Colonic mucosa (tissue), 4 donors: ENCODE results near the gene MS4A6E. TPM values are rescaled to one million over a fixed set of nuclear protein-coding genes. Genes with fewer than 3 reads are reported as not detected.
"Not testable (repeated sequence)": the region's sequence is repeated elsewhere in the genome, so short reads cannot be mapped to it uniquely, and the experiment has no call there.

Experiments
- DNase-seq: peaks from one replicate; pipeline ENCODE4 v3.0.0-alpha.2; 2020
- H3K27ac ChIP-seq: fragments of 200-600 bp; one replicate; pipeline ENCODE4 v1.8.0; 2021
- H3K27me3 ChIP-seq: fragments of 200-600 bp; one replicate; pipeline ENCODE4 v1.8.0; 2021
- H3K36me3 ChIP-seq: fragments of 200-600 bp; one replicate; pipeline ENCODE4 v1.8.0; 2021
- H3K4me1 ChIP-seq: fragments of 200-600 bp; one replicate; pipeline ENCODE4 v1.8.0; 2021; ENCODE audit warnings: mild to moderate bottlenecking
- H3K4me3 ChIP-seq: fragments of 200-600 bp; one replicate; pipeline ENCODE4 v1.8.0; 2021
- H3K9ac ChIP-seq, 2 donors: one replicate each; pipeline ENCODE4 v1.7.0; 2013; ENCODE audit warnings: control low read depth in 2 of 2, low read depth in 2 of 2, low read length in 2 of 2
- H3K9me3 ChIP-seq: fragments of 200-600 bp; one replicate; pipeline ENCODE4 v1.8.0; 2021
- CTCF ChIP-seq: fragments of 200-600 bp; IDR thresholded peaks from one replicate; pipeline ENCODE4 v1.8.0; 2022; ENCODE audit warnings: antibody characterized with exemption, mild to moderate bottlenecking
- intact Hi-C: fragments of 100-400 bp; cut with DNase I; formaldehyde crosslinking; loops from one replicate; pipeline ENCODE4 v1.14.1; 2022
- total RNA-seq, 2 donors: library from RNA; stranded (reverse); fragmentation: NEBNext Ultra II Directional in 1 of 2; extraction: Animal tissue kit (Norgen Biotek cat#: 25700) in 1 of 2; gene quantifications; one replicate each; pipeline ENCODE4 v1.2.1, GENCODE V29; 2021
- donor health status: healthy.
- donor health status: DM: no; HTN: no; CAD: no.
- donor health status: DM: no; HTN: no; CAD: no.

The MS4A6E gene
- total RNA-seq, 2 donors from 2014 or later, result not detected

- TF ChIP-seq CTCF, result no peak
- DNase-seq, result no peak
- intact Hi-C loops, result no loop called here
- Histone ChIP-seq H3K27ac (no peak overlapping the region), H3K9ac (no peak overlapping the region), H3K4me3 (no peak overlapping the region), H3K36me3 (no peaks in the 10 kb centered on the region), H3K27me3 (no peaks in the 10 kb centered on the region), H3K9me3 (no peaks in the 10 kb centered on the region), H3K4me1 (no peaks in the 10 kb centered on the region)
Measured at GRCh38 chr11:60292145-60292544, 34.9 kb upstream of the MS4A6E start.

- Histone ChIP-seq H3K36me3 (no peaks in the 10 kb centered on the region), H3K4me3 (no peak overlapping the region), H3K9me3 (no peaks in the 10 kb centered on the region), H3K4me1 (no peaks in the 10 kb centered on the region), H3K27ac (no peak overlapping the region), H3K27me3 (no peaks in the 10 kb centered on the region), H3K9ac (no peak overlapping the region)
- no peak for TF ChIP-seq CTCF
- DNase-seq, result no peak
- intact Hi-C loops, result no loop called here
Measured at GRCh38 chr11:60301178-60301577, 25.9 kb upstream of the MS4A6E start.

GRCh38 chr11:60301884-60302283, 25.2 kb upstream of the MS4A6E start:
- DNase-seq, H3K9me3 ChIP-seq, H3K9ac ChIP-seq, H3K4me1 ChIP-seq, H3K27ac ChIP-seq, H3K27me3 ChIP-seq, H3K36me3 ChIP-seq, H3K4me3 ChIP-seq, intact Hi-C loops: not testable (repeated sequence)

- DNase-seq, result no peak
- no peak overlapping the region for H3K27ac ChIP-seq
- H3K4me1 ChIP-seq, result no peaks in the 10 kb centered on the region
- no peak overlapping the region for H3K4me3 ChIP-seq
- H3K9me3 ChIP-seq, result no peaks in the 10 kb centered on the region
- no peak for TF ChIP-seq CTCF
- H3K36me3 ChIP-seq, result no peaks in the 10 kb centered on the region
- intact Hi-C loops, result no loop called here
- no peaks in the 10 kb centered on the region for H3K27me3 ChIP-seq
- no peak overlapping the region for H3K9ac ChIP-seq
Measured at GRCh38 chr11:60303661-60304060, 23.4 kb upstream of the MS4A6E start.

GRCh38 chr11:60305906-60306619, 21.0 kb upstream of the MS4A6E start:
- no peak for DNase-seq
- Histone ChIP-seq H3K9me3 (no peaks in the 10 kb centered on the region), H3K36me3 (no peaks in the 10 kb centered on the region), H3K27ac (no peak overlapping the region), H3K27me3 (no peaks in the 10 kb centered on the region), H3K4me1 (no peaks in the 10 kb centered on the region), H3K9ac (no peak overlapping the region), H3K4me3 (no peak overlapping the region)
- intact Hi-C loops, result no loop called here
- TF ChIP-seq CTCF, result no peak

- no peak for DNase-seq
- H3K36me3 ChIP-seq, result no peaks in the 10 kb centered on the region
- no peak for TF ChIP-seq CTCF
- intact Hi-C loops, result no loop called here
- H3K9ac ChIP-seq, result no peak overlapping the region
- H3K9me3 ChIP-seq, result no peaks in the 10 kb centered on the region
- no peak overlapping the region for H3K4me3 ChIP-seq
- no peaks in the 10 kb centered on the region for H3K27me3 ChIP-seq
- H3K4me1 ChIP-seq, result no peaks in the 10 kb centered on the region
- no peak overlapping the region for H3K27ac ChIP-seq
Measured at GRCh38 chr11:60307507-60308195, 19.4 kb upstream of the MS4A6E start.
